Ascending aorta (tissue), 2 donors: ENCODE results near the gene TMPRSS2. TPM values are rescaled to one million over a fixed set of nuclear protein-coding genes. Genes with fewer than 3 reads are reported as not detected.

Experiments used
- DNase-seq, 2 donors: peaks; one replicate each; pipeline ENCODE4 v3.0.0-alpha.2; 2019; ENCODE audit warnings: low spot score in 2 of 2
- H3K27ac ChIP-seq, 2 donors: fragments of 200-600 bp; sonication (generic); one replicate each; pipeline ENCODE4 v1.5.1; 2016 to 2017; ENCODE audit warnings: mild to moderate bottlenecking in 1 of 2
- H3K27me3 ChIP-seq: fragments of 200-600 bp; sonication (generic); one replicate; pipeline ENCODE4 v1.5.1; 2017
- H3K36me3 ChIP-seq, 2 donors: fragments of 200-600 bp; sonication (generic); one replicate each; pipeline ENCODE4 v1.5.1; 2016
- H3K4me1 ChIP-seq, 2 donors: fragments of 200-600 bp; sonication (generic); one replicate each; pipeline ENCODE4 v1.5.1; 2016 to 2017; ENCODE audit warnings: mild to moderate bottlenecking in 1 of 2
- H3K4me3 ChIP-seq, 2 donors: fragments of 200-600 bp; sonication (generic); one replicate each; pipeline ENCODE4 v1.5.1; 2016 to 2017; ENCODE audit warnings: mild to moderate bottlenecking in 1 of 2
- H3K9me3 ChIP-seq, 2 donors: fragments of 200-600 bp; sonication (generic); one replicate each; pipeline ENCODE4 v1.5.1; 2016
- intact Hi-C: fragments of 100-400 bp; cut with DNase I; formaldehyde crosslinking; loops from one replicate; pipeline ENCODE4 v1.15.1; 2023
- total RNA-seq: library from RNA; depleted of rRNA; stranded (reverse); fragments of >200 nt; gene quantifications from one replicate; pipeline ENCODE4 v1.1.0, GENCODE V29; 2016
- TF ChIP-seq, protein P1 (sequence below), 3 experiments: fragments of 200-600 bp in 2 of 3; fragments of 450-650 bp in 1 of 3; sonication (generic) in 2 of 3; IDR thresholded peaks; one replicate each; pipeline ENCODE4 v1.5.1; 2016 to 2019; ENCODE audit warnings: antibody characterized with exemption in 3 of 3, mild to moderate bottlenecking in 1 of 3, moderate library complexity in 1 of 3

Gene TMPRSS2
- total RNA-seq, 1 donor from 2014 or later: not detected

- intact Hi-C loops: no loop called here
- H3K4me3 ChIP-seq: no peak overlapping the region
- H3K9me3 ChIP-seq: no peaks in the 10 kb centered on the region
- no peaks in the 10 kb centered on the region for H3K4me1 ChIP-seq
- no peaks in the 10 kb centered on the region for H3K36me3 ChIP-seq
- H3K27me3 ChIP-seq: no peaks in the 10 kb centered on the region
- no peak overlapping the region for H3K27ac ChIP-seq
- TF ChIP-seq, protein P1, sequence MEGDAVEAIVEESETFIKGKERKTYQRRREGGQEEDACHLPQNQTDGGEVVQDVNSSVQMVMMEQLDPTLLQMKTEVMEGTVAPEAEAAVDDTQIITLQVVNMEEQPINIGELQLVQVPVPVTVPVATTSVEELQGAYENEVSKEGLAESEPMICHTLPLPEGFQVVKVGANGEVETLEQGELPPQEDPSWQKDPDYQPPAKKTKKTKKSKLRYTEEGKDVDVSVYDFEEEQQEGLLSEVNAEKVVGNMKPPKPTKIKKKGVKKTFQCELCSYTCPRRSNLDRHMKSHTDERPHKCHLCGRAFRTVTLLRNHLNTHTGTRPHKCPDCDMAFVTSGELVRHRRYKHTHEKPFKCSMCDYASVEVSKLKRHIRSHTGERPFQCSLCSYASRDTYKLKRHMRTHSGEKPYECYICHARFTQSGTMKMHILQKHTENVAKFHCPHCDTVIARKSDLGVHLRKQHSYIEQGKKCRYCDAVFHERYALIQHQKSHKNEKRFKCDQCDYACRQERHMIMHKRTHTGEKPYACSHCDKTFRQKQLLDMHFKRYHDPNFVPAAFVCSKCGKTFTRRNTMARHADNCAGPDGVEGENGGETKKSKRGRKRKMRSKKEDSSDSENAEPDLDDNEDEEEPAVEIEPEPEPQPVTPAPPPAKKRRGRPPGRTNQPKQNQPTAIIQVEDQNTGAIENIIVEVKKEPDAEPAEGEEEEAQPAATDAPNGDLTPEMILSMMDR (IDR thresholded peaks at IDR 0.05): no peak
- no peak for DNase-seq
These were observed 32.1 kb downstream of the TMPRSS2 start for GRCh38 chr21:41475714-41476420.

DNA sequence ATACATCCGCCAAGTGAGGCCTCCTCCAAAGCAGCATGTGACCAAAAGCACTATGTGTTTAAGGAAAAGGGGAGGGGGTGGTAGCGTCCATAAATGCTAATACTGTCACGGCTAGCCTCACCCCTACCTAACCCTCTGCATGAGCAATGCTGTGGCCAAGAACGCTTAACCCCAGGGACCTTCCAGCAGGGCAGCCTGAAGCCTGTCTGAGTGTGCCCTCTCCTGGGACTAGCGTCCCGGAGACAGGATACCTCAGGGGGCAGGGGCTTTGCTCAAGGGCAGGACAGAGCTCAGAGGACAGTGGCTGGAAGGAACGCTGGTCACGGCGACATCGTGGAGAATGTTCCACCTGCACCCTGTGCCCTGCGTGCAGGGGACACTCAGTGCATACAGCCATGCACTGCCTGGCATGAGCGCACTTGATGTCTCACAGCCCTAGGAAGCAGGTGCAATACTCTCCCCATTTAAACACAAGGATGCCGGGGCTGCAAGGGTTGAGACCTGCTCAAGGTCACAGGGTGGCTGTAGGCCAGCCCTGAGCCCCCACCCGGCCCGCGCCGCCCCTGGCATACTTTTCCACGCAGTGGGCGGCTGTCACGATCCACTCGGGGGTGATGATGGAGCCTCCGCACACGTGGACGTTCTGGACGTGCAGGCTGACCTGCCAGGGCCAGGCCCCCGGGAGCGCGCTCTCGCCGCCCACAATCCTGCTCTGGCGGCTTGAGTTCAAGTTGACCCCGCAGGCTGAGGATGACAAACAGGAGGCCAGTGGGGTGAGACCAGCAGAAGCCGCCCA is 35.0 kb downstream of the TMPRSS2 start:
- no peaks in the 10 kb centered on the region for H3K4me1 ChIP-seq
- TF ChIP-seq, protein P1 (IDR thresholded peaks at IDR 0.05): no peak
- no peak overlapping the region for H3K4me3 ChIP-seq
- H3K9me3 ChIP-seq: no peaks in the 10 kb centered on the region
- H3K36me3 ChIP-seq: no peaks in the 10 kb centered on the region
- H3K27ac ChIP-seq: no peak overlapping the region
- DNase-seq: no peak
- intact Hi-C loops: no loop called here
- no peaks in the 10 kb centered on the region for H3K27me3 ChIP-seq

DNA sequence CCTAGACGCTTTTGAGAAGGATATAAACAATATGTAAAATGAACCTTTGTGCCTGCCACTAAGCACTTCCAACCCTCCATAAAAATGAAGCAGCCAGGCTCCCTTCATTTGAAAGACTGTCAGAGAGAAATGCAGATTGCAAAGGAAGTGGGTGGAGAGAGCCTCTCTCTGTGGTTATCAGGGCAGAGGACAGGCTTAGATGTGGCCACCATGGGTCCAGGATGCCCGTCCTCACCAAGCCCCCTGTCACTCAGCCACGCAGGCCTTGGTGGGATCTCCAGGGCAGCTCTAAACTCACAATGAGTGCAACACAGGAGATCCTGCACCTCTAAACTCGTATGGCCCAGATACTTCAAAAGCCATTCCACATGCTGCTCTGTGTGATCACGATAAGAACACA is 37.9 kb downstream of the TMPRSS2 start:
- Histone ChIP-seq H3K27me3 (no peaks in the 10 kb centered on the region), H3K4me3 (no peak overlapping the region), H3K36me3 (no peaks in the 10 kb centered on the region), H3K9me3 (no peaks in the 10 kb centered on the region), H3K4me1 (no peaks in the 10 kb centered on the region), H3K27ac (no peak overlapping the region)
- DNase-seq: no peak
- TF ChIP-seq, protein P1 (IDR thresholded peaks at IDR 0.05): no peak
- intact Hi-C loops: no loop called here

- no peaks in the 10 kb centered on the region for H3K27me3 ChIP-seq
- DNase-seq: peak in 1 of 2 donors; percentile 42
- intact Hi-C loops: no loop called here
- no peaks in the 10 kb centered on the region for H3K9me3 ChIP-seq
- H3K4me1 ChIP-seq: no peaks in the 10 kb centered on the region
- no peaks in the 10 kb centered on the region for H3K36me3 ChIP-seq
- no peak overlapping the region for H3K4me3 ChIP-seq
- H3K27ac ChIP-seq: no peak overlapping the region
- TF ChIP-seq, protein P1 (IDR thresholded peaks at IDR 0.05): no peak
These were observed 41.7 kb downstream of the TMPRSS2 start for GRCh38 chr21:41466024-41466820.

DNA sequence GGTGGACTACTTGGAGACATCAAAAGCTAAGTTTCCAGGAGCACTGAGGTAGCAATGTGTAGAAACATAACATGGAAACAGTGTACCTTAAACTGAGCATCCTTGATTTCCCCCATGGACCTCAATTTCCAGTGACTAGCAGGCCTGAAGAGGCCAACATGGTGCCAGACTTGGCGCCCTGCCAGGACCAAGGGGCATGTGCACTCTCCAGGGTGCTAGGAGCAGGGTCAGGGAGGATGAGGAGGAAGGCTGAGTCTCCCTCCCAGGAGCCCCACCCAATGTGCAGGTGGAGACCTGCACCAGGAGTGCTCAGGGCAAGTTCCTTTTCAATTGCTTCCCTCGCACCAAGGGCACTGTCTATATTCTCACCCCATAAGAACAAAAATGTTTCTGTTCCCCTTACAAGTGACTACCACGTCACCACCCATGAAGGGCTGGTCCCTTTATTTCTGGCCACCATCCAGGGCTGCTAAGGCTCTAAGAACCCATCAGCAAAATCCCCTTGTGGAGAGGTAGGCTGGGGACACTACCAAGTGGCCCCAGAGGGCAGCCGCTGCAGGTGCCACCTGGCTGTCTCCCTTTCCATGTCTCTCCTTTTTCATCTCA is 42.7 kb downstream of the TMPRSS2 start:
- H3K9me3 ChIP-seq: no peaks in the 10 kb centered on the region
- H3K36me3 ChIP-seq: no peaks in the 10 kb centered on the region
- H3K27ac ChIP-seq: no peak overlapping the region
- no peak overlapping the region for H3K4me3 ChIP-seq
- TF ChIP-seq, protein P1 (IDR thresholded peaks at IDR 0.05): no peak
- H3K27me3 ChIP-seq: no peaks in the 10 kb centered on the region
- H3K4me1 ChIP-seq: no peaks in the 10 kb centered on the region
- DNase-seq: no peak
- intact Hi-C loops: no loop called here
